T-helper 2 cell (primary cell): ENCODE measurements around the gene MINDY4.
A peak's percentile ranks its signal among the peaks of the same experiment; 100 is the strongest.

Experiments used
- DNase-seq, 5 experiments: peaks; one replicate each; pipeline versions ENCODE4 v3.0.0 to v3.0.0-alpha.2; 2012 to 2022

Gene MINDY4

DNA sequence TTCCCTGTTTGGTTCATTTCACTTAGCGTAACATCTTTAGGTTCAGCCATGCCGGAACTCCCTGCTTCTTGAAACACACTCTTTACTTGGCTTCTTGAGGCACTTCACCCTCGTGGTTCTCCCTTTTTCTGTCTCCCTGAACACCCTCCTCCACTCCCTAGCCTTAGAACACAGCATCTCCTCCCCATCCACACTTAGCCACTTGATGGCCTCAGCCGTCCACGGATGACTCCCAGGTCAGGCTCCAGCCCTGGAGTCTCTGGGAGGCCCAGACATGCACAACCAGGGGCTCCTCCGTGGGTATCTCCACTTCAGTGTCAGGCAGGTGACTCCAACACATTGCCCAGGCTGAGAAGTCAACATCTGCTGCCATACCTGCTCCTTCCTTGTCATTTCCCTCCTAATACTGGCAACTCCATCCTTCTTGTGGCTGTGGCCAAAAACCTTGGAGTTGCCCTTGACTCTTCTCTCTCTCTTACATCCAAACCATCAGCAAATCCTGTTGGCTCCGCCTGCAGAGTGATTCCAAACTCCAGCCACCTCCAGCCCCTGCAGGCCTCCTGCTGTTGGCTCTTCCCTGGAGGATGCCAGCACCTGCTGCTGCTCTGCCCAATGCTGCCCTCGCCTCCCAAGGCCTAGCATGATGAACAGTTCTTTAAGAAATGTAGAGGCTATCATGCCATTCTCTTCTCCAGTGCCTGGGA is 27.7 kb upstream of the MINDY4 start:
- no peak for DNase-seq

DNA sequence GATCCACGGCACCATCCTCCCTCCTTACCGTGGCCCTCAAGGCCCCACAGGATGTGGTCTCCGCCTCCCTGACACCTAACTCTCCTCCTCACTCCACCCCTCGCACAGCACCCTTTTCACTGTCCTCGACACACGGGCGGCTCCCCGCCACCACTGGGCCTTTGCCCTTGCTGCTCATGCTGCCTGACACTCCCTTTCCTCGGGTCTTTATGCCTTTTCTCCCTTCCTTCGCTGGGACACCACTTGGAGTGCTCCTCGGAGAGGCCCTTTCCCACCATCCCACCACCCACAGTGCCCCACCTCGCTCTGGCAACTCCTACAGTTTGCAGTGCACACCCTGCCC is 27.2 kb upstream of the MINDY4 start:
- DNase-seq: peak in 1 of 5 experiments; percentile 34

DNA sequence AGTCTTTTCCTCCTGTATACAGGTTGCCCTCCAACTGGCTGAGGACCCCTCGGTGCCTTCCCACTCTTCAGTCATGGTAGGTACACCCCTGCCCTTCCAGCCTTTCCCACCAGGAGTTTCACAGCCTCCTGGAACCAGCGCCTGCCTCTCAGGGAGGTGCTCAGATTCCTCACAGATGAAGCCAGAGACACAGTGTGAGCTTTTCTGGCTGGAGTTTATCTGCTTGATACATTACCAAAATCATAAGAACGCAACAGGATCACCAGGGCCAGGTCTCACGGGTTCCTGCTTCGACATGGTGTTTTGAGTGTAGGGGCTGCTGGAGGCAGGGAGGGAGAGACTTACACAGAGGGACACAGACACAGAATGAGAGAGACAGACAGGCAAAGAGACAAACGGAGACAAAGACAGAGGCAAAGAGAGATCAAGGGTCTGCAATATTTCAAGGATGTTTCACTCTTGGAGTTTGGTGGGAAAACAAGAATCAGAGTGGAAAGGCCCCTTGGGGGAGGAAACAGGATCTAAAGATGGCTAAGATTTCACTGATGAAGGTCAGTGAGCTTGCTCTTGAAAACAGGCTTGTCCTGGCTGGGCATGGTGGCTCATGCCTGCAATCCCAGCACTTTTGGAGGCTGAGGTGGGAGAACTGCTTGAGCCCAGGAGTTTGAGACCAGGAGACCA is 25.8 kb upstream of the MINDY4 start:
- no peak for DNase-seq

DNA sequence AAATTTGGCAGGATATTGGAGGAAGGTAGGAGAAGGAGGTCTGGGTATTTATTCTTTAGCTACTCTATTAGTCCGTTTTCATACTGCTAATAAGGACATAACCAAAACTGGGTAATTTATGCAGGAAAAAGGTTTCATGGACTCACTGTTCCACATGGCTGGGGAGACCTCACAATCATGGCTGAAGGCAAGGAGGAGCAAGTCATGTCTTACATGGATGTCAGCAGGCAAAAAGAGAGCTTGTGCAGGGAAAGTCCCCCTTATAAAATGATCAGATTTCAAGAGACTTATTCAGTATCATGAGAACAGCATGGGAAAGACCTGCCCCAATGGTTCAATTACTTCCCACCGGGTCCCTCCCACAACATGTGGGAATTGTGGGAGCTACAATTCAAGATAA is 21.2 kb upstream of the MINDY4 start:
- DNase-seq: no peak

DNA sequence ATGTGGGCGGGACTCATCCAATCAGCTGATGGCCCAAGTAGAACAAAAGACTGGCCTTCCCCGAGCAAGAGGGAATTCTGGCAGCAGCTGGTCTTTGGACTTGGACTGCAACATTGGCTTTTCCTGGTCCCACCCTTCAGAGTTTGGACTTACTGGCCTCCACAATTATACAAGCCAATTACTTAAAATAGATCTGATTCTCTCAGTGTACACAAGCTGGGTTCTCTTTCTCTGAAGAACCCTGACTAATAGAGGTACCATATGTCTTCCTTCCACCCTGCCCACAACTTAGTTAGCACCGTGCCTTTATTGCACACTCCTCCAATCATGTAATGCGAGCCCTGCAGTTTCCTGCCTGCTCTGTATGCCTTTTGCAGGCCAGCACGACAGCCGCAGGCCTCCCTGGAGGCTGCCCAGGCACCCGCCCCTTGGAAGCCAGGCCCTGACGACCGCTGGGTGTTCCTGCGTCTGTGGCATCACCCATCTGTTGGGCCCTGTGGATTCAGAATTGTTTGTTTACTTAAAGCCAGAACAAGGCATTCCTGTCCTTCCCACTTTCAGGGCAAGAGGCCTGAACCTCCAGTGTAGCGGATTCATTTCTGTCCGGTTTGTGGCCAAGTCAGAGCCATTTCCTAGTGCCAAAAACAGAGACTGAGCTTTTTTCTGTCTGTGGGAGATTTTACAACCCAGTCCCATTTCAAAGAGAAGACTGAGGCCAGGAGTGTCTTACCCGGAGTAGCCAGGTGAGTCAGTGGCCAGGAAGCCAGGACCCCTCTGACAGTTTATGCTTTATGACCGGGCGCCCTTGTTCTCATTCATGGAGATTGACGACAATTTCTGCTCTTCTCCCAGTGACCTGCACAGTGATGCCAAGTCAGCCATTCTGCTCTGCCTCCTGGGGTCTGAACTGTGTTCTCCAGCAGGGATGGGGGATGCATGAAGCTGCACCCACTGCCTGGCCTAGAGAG is 20.2 kb upstream of the MINDY4 start:
- no peak for DNase-seq

DNA sequence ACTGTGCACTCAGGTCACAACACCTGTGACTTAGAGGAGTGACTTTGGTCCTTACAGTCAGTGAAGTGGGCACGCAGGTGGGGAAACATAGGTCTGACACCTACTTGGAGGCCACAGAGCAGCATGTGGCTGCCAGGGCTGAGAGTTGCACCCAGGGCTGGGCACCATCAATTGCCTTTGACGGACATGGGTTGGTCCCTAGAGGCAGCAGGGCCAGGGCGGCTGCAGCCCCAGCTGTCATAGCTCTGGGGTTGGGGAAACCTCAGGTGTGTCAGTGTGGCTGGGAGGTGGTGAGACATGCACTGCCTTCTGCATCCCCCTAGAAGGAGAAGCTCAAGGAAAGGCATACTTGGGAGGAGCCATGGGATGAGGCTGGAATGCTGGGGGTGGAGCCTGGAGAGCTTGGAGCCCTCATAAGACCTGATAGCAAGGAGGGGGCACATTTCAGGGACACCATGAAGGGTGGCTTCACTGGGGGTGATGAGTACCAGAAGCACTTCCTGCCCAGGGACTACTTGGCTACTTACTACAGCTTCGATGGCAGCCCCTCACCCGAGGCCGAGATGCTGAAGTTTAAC is 19.4 kb upstream of the MINDY4 start, which contains the start of gene INMT:
TSS of gene INMT (plus strand) at position 440 of the 578 bp plus-strand sequence. CDS start at position 456, 16 bp downstream.
- no peak for DNase-seq

DNA sequence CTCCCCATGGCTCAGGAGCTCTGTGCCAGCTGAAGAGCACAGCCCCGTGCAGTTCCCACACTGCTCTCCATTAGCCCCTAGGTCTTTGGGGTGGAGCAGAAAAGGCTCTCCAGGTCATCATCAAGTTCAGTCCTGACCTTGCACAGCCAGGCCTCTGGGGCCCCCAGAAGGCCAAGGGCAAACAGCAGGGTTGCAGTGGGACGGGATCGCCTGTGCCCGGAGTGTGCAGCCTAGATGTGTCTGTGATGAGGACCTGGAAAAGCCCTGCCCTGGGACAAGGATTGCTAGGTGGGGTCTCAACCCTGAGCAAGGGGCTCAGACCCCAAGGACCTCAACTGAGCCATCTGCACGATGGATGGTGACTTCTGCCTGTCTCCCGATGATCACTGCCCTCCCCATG is 18.7 kb upstream of the MINDY4 start:
- DNase-seq: no peak

DNA sequence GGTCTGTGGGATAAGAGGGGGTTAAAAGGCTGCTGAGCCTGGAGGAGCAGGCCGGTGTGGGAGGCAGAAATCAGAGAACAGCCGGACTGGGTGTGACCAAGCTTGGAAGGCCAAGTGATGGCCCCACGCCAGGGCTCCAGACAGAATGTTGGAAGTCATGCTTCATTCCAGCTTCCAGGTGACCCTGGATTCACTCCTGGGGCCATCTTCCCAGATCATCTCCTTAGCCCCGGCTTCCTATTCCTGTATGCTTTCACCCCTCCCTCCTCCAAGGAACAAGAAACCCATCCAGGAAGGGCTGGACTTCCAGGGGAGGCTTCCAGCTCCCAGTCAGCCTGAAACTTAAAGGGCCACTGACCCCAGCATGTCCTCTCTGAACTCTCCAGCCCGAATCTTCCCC is 18.2 kb upstream of the MINDY4 start:
- no peak for DNase-seq

DNA sequence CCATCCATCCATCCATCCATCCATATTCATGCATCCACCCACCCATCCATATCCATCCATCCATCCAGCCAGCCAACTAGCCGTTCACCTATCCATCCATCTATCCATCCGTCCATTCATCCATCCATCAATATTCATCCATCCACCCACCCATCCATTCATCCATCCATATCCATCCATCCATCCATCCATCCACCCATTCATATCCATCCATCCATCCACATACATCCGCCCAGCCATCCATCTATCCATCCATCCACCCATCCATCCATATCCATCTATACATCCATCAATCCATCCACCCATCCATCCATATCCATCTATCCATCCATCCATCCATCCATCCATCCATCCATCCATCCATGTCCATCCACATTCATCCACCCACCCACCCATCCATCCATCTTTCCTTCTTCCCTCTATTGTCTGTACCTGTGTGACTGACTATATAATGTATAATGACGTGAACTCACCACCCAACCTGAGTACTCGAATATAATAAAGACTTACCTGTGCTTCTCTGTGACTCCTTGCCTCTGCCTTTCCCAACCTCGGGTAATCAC is 16.8 kb upstream of the MINDY4 start:
- no peak for DNase-seq

DNA sequence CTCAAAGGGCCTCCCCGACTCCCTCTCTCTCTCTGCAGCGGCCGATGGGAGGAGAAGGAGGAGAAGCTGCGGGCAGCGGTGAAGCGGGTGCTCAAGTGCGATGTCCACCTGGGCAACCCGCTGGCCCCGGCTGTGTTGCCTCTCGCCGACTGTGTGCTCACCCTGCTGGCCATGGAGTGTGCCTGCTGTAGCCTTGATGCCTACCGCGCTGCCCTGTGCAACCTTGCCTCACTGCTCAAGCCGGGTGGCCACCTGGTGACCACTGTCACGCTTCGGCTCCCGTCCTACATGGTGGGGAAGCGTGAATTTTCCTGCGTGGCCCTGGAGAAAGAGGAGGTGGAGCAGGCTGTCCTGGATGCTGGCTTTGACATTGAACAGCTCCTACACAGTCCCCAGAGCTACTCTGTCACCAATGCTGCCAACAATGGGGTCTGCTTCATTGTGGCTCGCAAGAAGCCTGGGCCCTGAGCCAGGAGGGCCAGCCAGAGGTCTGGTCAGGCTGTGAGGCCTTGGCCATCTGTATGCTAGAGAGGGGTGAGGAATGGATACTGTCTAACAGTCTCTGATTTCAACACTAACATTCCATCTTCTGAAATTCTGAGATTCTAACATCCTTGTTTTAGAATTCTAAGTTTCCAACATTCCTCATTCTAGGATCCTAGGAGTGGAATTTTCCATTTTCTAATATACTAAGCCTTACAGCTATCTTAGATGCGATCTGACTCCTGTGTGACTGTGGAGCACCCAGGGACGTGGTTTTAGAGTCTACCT is 15.6 kb upstream of the MINDY4 start:
- DNase-seq: no peak

DNA sequence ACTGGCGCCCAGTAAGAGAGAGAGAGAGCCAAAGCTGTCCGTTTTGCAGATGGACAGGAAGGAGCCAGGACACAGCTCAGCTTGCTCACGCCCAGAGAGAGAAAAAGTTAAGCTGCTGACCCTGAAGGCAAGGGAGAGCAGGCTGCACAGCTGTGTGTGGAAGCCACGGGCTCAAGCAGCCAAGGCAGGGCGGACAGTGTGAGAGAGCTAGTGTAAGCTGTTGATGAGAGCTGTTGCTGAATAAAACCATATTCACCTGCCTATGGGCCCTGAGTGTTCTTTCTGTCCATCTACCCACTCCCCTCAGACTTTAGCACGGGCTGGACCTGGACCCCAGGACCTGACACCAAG is 13.9 kb upstream of the MINDY4 start:
- DNase-seq: no peak

DNA sequence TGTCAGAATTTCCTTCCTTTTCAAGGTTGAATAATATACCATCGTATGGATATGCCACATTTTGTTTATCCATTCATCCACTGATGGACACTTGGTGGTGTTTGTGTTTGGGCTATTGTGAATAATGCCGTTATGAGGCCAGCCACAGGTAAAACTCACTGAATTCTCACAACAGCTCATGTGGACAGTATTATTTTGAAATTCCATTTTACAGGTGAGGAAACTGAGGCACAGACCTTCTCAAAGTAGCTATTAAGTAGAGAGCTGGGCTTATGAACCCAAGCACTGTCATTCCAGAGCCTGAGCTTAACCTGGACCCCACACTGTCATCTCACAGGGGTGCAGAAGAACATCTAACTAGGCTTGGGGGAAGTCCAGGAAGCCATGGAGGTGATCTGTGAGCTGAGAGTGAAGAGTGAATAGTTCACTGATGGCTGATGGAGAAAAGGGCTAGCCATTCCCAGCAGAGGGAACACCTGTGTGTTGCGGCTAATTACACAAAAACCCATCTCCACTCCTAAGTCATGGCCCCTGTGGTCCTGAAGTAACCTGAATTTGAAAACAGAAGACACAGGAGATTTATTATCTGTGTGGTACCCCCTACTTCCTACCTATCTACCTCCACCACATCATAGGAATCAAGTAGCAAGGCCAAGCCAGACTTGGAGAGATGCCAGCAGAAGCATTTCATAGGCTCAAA is 10.6 kb upstream of the MINDY4 start:
- DNase-seq: no peak

DNA sequence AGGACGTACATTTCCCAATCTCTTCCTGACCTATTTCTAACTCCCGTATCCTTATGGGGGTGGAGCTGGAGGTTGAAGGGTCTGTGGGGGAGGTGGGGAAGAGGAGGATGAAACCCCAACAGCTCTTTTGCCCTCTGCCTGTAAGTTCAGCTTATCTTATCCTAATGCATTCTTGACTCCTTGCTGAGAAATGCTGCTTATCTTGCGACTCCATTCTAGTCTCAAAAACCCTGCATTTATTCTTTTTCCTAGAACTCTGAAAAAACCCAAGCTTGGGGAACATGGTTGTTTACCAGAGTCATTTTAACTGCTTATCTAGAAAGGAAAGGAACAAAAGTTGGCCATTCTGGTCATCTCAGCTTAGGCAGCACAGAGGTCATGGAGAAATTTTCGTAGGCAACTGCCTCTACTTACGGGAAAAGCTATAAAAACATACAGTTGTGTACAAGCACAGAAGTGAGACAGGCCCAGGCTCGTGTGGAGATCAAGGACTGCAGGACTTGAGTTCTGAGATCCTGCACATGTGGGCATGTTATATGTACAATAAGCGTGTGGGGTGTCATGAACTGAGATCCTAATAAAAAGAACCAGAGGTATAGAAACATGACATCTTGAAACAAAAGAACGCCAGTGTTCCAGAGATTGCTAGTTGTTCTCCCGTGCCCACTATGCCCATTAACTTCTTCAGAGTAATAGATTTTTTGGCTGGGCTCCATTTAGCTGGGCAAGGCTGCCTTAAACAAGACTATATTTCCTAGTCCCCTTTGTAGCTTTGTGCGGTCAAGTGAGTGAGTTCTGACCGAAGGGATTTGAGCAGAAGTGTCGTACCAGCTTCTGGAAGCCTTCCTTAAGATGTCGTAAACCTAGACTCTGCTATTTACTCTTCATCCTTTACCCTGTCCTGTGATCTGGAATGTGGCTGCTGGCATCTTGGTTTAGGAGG is 9.7 kb upstream of the MINDY4 start:
- DNase-seq: no peak

DNA sequence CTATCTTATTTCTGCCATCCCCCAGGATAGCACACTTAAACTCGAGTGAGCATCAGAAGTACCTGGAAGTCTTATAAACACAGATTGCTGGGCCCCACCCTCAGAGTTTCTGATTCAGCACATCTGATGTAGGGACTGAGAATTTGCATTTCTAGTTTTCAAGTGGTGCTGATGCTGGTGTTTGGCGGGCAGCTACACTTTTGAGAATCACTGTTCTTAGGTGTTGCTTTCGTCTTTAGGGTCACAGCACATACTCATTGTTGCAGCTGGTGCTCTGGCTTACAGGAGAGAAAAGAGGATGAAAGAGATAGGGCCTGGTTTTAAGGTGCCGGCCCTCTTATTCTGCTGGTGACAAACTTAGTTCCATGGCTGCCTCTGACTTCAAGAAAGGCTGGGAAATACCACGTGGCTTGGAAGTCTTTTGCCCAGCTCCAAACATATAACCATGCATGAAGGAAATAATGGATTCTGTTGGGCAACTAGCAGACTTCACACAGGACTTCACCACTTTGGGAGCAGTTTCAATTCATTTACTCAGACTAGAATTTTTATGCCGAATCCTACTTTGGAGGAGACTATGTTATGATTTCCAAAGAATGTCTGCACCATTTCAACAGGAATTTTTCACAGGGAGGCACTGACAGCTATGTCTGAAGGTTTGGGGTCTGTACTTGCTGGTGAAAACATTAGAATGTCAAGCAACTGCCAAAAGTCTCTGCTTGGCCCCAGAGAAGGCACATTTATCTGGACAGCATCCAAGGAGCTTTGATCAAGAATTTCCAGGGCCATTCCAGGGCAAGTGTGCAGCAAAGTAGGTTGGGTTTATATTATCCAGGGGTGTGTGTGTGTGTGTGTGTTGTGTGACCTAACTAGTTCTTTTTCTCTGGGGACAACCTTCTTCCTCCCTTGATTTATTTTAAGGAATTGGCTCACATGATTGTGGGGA is 6.9 kb upstream of the MINDY4 start:
- no peak for DNase-seq

DNA sequence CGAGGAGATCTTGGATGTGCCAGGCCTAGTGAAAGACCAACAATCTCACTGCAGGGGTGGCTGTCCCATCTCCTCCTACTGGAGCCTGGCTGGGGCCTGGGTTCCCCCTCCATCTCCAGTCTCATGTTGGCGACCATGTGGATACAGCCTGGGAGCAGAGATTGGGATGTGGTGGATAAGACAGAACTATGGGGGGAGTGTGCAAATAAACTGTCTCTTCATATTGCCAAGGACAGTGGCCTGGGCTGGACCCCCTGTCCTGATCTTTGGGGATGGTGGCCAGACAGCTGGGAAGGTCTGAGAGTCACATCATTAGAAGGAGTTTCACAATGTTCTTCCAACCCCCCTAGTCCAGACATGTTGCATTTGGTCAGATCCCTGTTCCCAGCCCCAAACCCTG is 5.8 kb upstream of the MINDY4 start:
- no peak for DNase-seq

DNA sequence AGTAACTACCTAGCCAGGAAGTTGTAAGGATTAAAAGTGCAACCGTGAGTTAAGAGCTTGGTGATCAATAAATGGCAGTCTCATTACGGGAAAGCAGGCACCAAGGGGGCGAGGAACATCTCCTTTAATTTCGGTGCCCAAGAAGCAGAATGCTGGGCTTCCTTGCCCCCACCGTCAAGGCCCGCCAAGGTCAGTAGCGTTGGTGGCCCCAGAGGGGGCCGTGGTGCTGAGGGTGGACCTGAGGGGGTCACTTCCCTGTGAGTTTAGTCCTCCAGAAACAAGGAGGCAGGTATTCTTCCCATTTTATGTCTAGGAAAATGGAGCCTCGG is 408 bp upstream of the MINDY4 start:
- no peak for DNase-seq

DNA sequence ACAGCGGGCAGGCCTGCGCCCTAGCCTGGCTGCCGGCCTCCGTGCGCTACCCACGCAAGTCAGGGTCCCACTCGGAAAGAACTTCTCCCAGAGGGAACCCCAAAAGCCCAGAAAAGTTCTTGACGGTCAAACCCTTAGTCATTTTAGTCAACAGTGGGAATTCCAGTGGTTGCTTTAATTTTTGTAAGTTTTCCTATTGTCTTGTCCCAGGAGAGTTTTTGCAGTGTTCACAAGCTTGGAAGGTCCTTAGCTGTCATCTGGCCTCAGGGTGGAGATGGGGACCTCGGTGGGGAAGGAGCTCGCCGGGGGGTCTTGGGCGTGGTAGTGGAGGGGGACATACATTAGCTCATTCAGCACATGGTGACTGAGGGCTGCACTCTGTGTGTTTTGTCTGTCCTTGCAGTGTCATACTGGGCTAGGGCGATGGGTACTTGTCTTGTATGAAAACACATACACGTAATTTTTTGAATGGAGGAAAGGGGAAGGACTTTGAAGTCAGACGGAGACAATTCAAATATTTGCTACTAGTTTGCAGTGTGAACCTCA is 736 bp downstream of the MINDY4 start:
- DNase-seq: peak in 1 of 5 experiments; percentile 37

DNA sequence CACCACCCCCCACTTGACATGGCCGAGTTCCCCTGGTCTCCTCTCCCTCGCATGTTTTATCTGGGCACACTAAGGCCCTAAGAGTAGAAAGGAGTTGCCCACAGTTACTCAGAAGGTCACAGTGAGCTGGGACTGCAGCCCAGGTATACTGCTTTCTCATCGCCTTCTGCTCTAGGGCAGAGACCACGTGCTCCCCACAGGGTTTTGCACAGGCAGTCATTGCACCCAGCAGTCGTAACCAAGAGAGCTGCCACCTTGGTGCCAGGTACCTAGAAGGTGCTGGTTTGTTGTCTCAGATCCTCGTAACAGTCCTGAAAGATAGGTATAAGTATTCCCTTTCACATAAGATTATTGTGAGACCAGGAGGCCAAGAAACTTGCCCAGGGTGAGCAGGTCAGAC is 1.8 kb downstream of the MINDY4 start:
- no peak for DNase-seq

DNA sequence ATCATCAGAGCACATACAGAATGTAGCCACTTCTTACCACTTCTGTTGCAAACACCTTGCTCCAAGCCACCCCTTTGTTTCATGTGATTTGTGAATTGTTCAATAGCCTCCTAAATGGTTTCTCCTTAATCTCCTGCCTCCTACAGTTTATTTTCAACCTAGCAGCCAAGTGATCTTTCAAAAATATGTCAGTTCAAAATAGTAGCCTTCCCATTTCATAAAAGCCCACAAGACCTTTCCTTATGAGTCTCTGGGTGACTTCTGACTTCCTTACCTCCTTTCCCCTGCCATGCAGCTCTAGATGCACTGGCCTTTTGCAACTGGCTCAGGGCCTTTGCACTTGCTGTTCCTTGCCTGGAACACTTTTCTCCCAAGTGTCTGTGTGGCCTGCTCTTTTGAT is 4.8 kb downstream of the MINDY4 start:
- no peak for DNase-seq
